ENCODE results near the gene HSPH1. TPM values are rescaled to one million over a fixed set of nuclear protein-coding genes. Genes with fewer than 3 reads are reported as not detected.

HSPH1 gene
- total and polyA plus RNA-seq, 2 of the 13 experiments (the other 11 are each of a cell fraction or from before 2014, with no cell fraction given) = 13.0 to 62.9 TPM

DNA sequence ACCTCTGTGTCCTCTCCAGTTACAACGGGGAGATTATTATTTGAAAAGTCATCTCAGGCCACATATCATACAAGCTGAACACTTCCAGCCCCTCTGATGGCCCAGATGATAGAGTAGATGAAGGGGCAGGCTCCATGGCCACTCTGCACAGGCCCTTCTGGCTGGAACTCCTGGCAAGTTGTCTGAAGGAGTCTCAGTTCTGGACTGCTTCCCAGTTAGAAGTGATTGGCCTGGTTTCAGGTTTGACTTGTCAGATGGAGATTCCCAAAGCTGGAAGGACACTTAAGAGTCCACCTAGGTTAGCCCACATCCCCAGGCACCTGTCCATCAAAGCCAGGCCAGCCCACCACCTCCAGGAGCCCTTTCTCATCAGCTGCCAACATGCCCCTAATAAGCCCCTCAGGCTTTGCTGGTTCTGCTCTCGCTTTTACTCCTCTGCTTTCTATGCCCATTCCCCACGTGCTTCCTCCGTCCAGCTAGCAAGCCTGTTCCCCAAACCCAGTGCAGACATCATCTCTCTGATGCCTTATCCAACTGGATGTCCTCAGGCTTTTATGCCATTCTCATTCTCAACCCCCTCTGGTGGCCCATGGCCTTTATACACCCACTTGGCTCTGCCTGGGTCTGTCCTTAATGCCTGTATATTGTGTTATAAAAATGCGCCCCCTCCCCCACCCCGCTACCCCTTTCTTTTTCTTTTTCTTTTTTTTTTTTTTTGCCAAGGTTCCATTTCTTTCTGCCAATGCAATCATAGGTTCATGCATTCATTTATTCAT, 56.5 kb downstream of the HSPH1 start:
- FAIRE-seq = no peak
- in situ Hi-C loops (cut with HindIII; ENCODE audit: extremely low pct_ligation_motif_present, low pct_unique_long_range_greater_than_20kb) = no loop called here

More for the DNA sequence above, 56.5 kb downstream of the HSPH1 start:
- BruUV-seq (replicated peaks) = no TSS peak
- intact Hi-C loops (cut with micrococcal nuclease; ENCODE audit: unreplicated experiment) = no loop called here
- H3K79me2 ChIP-seq (ENCODE audit: insufficient read depth, low read length) = no peaks in the 10 kb centered on the region
- H3K4me3 ChIP-seq (replicated peaks in 1 of 3; ENCODE audit: insufficient read depth in 1 of 3, low read depth in 2 of 3, low read length in 3 of 3) = no peak overlapping the region
- no peaks in the 10 kb centered on the region for H3K9me3 ChIP-seq (ENCODE audit: low read length)
- H3K36me3 ChIP-seq (replicated peaks in 1 of 2; ENCODE audit: control insufficient read depth in 1 of 2, insufficient read depth in 2 of 2, low read length in 2 of 2) = no peaks in the 10 kb centered on the region
- POLR2A ChIA-PET = no interaction called here
- TF ChIP-seq, protein P1, sequence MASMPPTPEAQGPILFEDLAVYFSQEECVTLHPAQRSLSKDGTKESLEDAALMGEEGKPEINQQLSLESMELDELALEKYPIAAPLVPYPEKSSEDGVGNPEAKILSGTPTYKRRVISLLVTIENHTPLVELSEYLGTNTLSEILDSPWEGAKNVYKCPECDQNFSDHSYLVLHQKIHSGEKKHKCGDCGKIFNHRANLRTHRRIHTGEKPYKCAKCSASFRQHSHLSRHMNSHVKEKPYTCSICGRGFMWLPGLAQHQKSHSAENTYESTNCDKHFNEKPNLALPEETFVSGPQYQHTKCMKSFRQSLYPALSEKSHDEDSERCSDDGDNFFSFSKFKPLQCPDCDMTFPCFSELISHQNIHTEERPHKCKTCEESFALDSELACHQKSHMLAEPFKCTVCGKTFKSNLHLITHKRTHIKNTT (CRISPR knock-in tag; IDR thresholded peaks at IDR 0.05) = no peak
- TF ChIP-seq TAF1 (CRISPR knock-in tag; IDR thresholded peaks at IDR 0.05) (no peak), ZNF326 (CRISPR knock-in tag; IDR thresholded peaks at IDR 0.05; ENCODE audit: borderline replicate concordance) (no peak), ZNF264 (CRISPR knock-in tag; IDR thresholded peaks at IDR 0.05) (no peak), ZNF749 (CRISPR knock-in tag; IDR thresholded peaks at IDR 0.05; ENCODE audit: borderline replicate concordance) (no peak), JUND (CRISPR knock-in tag; IDR thresholded peaks at IDR 0.05) (no peak), CEBPZ (IDR thresholded peaks at IDR 0.05; ENCODE audit: low read length) (no peak), ZNF333 (CRISPR knock-in tag; IDR thresholded peaks at IDR 0.05; ENCODE audit: borderline replicate concordance) (no peak), CBX5 (CRISPR knock-in tag; IDR thresholded peaks at IDR 0.05; ENCODE audit: borderline replicate concordance) (no peak)
- TF ChIP-seq, protein P2, sequence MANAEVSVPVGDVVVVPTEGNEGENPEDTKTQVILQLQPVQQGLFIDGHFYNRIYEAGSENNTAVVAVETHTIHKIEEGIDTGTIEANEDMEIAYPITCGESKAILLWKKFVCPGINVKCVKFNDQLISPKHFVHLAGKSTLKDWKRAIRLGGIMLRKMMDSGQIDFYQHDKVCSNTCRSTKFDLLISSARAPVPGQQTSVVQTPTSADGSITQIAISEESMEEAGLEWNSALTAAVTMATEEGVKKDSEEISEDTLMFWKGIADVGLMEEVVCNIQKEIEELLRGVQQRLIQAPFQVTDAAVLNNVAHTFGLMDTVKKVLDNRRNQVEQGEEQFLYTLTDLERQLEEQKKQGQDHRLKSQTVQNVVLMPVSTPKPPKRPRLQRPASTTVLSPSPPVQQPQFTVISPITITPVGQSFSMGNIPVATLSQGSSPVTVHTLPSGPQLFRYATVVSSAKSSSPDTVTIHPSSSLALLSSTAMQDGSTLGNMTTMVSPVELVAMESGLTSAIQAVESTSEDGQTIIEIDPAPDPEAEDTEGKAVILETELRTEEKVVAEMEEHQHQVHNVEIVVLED (CRISPR knock-in tag; IDR thresholded peaks at IDR 0.05; ENCODE audit: borderline replicate concordance) = no peak
- no peak overlapping the region for H3K9ac ChIP-seq (ENCODE audit: insufficient read depth, low read depth, low read length)
- H3K4me1 ChIP-seq (ENCODE audit: insufficient read depth, low read length) = no peaks in the 10 kb centered on the region
- CTCF ChIA-PET (ENCODE audit: low intra/inter-chr PET ratio, low total read pairs) = no interaction called here
- H2AFZ ChIP-seq (ENCODE audit: low read length) = no peak overlapping the region
- no peak overlapping the region for H3K27ac ChIP-seq (ENCODE audit: extremely low read length, insufficient read depth, low read length)
- peaks cover 0 to 16% of the 10 kb centered on the region in 2 experiments; a peak in 3 of 5 replicates for H3K27me3 ChIP-seq (ENCODE audit: control insufficient read depth in 1 of 2, insufficient read depth in 2 of 2, low read length in 2 of 2)
- ATAC-seq (peak; percentile 50; the same call in 1 of the 3 replicates), DNase-seq (ENCODE audit: low spot score) (no peak)
- 33% methylated on average over 6 of the region's 6 CpGs for WGBS (ENCODE audit: low lambda C conversion rate)
- no peaks in the 10 kb centered on the region for H4K20me1 ChIP-seq (ENCODE audit: insufficient read depth, low read length)
- no peak overlapping the region for H3K4me2 ChIP-seq (ENCODE audit: low read depth, low read length)

Data from HepG2 (cell line).